Activated CD8-positive, alpha-beta memory T cell treated with anti-CD3 and anti-CD28 coated beads, Interleukin-2, amount 50 U/mL, for 24 hours (primary cell): ENCODE results near the gene CENPN.

Experiments used
- DNase-seq: peaks from one replicate; pipeline ENCODE4 v3.0.0-alpha.2; 2020; ENCODE audit errors: extremely low read depth

The CENPN gene

GRCh38 chr16:80991792-80992430 lies 15.1 kb upstream of the CENPN start:
- DNase-seq = no peak

DNA sequence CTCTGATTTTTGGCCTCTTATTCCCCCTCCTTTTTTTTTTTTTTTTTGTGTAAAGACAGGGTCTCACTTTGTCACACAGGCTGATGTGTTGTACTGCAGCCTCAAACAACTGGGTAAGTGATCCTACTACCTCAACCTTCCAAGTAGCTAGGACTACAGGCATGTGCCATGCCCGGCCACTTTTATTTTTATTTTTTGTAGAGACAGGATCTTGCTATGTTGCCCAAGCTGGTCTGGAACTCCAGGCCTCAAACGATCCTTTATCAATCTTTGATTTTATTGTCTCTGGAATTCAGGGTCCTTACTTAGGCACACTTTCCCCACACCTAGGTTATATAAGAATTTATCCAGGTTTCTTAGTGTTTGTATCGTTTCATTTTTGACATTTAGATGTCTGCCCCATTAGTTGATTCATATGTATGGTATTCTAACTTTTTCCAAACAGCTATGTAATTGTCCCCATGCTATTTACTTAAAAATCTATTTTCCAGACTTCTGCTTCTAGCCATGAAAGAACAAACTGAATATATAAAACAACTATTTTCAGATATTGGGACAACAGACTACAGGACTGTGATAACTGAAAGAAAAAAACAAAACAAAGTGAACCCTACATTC lies 14.2 kb upstream of the CENPN start:
- no peak for DNase-seq

DNA sequence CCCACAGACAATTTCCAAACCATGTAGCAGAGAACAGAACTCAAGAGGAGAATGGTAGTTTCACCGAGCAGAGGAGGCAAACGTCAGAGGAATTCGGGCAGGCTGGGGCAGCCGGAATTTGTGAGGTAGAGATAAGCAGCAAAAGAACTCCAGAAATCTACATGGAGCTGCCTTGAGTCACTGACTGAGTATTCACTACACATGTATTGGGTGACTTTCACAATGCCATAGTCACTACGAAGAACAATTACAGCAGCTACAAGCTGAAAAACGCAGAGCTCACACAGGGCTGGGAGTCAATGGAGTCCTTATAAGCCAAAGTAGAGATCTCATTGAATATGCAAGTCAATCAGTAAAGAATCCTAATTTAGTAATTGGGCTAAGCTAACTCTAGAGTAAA lies 13.7 kb upstream of the CENPN start:
- no peak for DNase-seq

GRCh38 chr16:80993834-80994233 lies 13.2 kb upstream of the CENPN start:
- DNase-seq = no peak

GRCh38 chr16:80994451-80994850 lies 12.6 kb upstream of the CENPN start:
- no peak for DNase-seq

DNA sequence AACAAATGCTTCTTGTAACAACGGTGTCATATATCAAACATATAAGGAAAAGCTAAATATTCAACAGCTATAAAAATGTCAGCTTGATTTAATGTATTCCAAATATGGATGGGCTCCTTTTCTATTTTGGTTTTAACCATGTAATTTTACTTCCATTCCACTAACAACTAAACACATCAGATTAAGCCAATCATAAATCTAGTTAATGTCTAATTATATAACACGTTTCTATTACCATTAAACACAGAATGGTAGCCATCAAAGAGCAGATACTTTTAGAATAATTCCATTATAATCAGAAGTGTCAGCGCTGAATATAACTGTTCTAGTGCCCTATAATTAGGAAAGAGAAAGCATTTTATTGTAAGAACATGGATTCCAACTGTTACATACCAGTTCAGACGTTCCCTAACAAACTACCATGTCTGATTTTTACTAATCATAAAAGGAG lies 10.3 kb upstream of the CENPN start:
- DNase-seq = no peak

DNA sequence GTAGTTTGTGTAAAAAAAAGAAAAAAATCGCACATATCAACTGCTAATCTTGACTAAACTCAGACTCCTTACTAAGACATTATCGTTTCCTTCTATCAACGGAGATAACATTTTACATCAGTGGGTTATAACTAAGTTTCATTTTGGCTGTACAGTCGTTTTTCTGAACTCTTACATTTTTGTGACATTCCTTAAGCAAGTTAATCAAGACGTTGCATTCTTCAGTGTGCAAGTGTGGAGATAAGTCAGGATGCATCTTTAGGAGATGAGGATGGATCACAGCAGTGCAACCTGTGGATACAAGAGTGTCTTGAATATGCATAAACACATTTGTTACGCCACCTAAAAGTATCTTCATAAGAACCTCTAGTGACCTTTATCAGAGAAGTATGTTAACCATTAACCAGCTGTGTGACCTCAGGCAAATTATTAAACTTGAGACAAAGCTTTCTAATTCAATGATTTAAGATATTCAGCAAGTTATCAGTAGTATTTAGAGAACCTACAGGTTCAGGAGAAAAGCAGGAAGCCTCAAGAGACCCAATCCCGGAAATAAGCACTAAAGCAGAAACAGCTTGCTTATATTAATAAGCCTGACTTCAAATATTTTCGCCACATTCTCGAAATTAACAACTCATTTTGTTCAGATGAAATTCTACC lies 9.7 kb upstream of the CENPN start:
- no peak for DNase-seq

DNA sequence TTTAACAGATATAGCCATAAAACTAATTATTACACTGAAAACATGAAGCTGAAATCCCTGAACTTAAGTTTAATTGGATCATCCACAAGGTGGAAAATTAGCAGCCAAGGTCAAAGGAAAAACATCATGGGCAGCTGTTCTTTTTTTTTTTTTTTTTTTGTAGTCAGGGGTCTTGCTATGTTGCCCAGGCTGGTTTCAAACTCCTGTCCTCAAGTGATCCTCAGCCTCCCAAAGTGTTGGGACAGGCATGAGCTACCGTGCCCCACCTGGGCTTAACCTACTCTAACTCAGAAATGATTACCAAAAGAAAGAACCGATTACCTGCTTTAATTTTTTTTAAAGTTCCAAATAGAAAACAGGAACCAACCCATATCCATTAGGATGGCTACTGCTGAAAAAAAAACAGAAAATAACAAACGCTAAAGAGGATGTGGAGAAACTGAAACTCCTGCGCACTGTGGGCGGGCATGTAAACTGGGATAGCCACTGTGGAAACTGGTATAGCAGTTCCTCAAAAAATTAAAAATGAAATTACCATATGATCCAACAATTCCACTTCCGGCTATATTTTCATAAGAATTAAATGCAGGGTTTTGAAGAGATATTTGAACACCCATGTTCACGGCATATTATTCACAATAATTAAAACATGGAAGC lies 8.9 kb upstream of the CENPN start:
- no peak for DNase-seq

GRCh38 chr16:81000873-81001272 lies 6.1 kb upstream of the CENPN start:
- DNase-seq = no peak

- no peak for DNase-seq
Observed at GRCh38 chr16:81001330-81001729, 5.7 kb upstream of the CENPN start.

DNA sequence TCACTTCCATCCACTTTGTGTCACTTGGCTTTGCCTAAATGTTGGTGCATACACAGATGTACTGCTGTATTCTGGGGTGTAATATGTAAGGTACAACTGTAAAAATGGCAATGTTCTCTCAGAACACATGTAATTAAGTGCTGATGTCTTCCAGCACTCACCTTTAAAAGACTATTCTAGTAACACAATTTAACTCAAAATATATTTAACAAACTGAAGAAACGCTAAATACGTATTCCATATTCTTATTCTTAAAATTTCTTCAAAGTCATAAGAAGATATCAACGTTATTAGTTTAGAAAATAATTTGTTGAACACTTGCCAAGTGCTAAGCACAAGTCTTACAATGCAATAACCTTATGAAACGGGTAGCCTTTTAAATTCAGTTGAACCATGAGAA lies 4.0 kb upstream of the CENPN start:
- no peak for DNase-seq

GRCh38 chr16:81003610-81004460 lies 3.2 kb upstream of the CENPN start:
- DNase-seq = no peak

- DNase-seq = no peak
Observed at GRCh38 chr16:81004646-81005353, 2.2 kb upstream of the CENPN start.

- DNase-seq = no peak
Observed at GRCh38 chr16:81005610-81006161, 1.3 kb upstream of the CENPN start.

- peak; percentile 35 for DNase-seq
Observed at GRCh38 chr16:81006211-81006812, 702 bp upstream of the CENPN start.

- DNase-seq = no peak
Observed at GRCh38 chr16:81008505-81008789, 1.4 kb downstream of the CENPN start.

- DNase-seq = no peak
Observed at GRCh38 chr16:81012974-81013373, 6.0 kb downstream of the CENPN start.

GRCh38 chr16:81014672-81015071 lies 7.7 kb downstream of the CENPN start:
- no peak for DNase-seq

DNA sequence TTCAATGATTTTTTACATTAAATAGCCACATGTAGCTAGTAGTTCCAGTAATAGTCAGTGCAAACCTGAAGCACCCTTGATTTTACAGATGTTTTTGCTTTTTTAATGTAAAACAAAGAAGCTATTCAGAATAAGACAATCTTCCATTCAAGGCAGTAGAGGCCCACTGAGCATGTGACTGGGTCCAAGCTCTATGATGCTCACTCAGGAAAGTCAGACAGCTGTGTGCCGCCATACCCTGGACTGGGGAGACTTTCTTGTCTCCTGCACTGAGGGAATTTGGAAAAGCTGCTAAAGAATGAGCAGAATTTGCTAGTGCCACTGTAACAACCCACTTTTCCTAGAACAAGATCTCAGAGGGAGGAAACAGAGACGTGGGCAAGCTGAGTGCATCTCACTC lies 11.5 kb downstream of the CENPN start:
- no peak for DNase-seq

DNA sequence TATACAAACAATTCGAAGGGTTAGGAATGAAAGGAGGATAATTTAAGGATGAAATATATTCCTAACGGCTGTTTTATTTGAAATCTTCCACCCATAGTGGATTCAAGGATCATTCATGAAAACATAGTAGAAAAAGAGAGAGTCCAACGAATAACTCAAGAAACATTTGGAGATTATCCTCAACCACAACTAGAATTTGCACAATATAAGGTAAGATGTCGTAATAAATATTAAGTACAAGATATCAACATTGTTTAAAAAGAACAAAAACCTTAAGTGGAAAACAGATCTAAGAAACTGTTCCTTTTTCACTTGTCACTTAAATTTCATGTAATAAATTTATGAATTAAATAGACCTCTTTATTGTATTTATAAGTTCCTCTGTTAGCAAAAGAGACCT lies 19.4 kb downstream of the CENPN start:
- no peak for DNase-seq
